PC-3 (cell line): Measurements from ENCODE around the gene FMNL1. TPM values are rescaled to one million over a fixed set of nuclear protein-coding genes. Genes with fewer than 3 reads are reported as not detected.
A peak's percentile ranks its signal among the peaks of the same experiment; 100 is the strongest.

ENCODE experiments used
- ATAC-seq: fragments of 200-7000 bp; cut with Tn5 transposase; 2 replicates; pipeline ENCODE4 v1.9.1; 2020; ENCODE audit warnings: mild to moderate bottlenecking, moderate library complexity
- BruUV-seq: library from RNA; stranded (reverse); fragments of 400-500 nt; replicated peaks from 2 replicates; lab custom pipeline; 2021; lab: Mats Ljungman, UMichigan
- CTCF ChIA-PET: fragments of 300-600 bp; sonication (Branson Sonifier 250); formaldehyde crosslinking; loops from one replicate; lab custom pipeline; 2022; ENCODE audit warnings: antibody characterized with exemption; lab: Charles Lee
- POLR2A ChIA-PET: fragments of 300-600 bp; sonication (Branson Sonifier 250); formaldehyde crosslinking; loops from one replicate; lab custom pipeline; 2022; ENCODE audit warnings: antibody characterized with exemption; ENCODE audit not compliant: unreplicated experiment; lab: Charles Lee
- DNase-seq: peaks from one replicate; pipeline ENCODE4 v3.0.0-alpha.2; 2015
- H2AFZ ChIP-seq: fragments of 300-600 bp; sonication (generic); 2 replicates; pipeline ENCODE4 v1.6.0; 2016; ENCODE audit warnings: antibody characterized with exemption, low read length
- H3F3A ChIP-seq: fragments of 300-600 bp; sonication (generic); one replicate; pipeline ENCODE4 v1.6.0; 2017; ENCODE audit warnings: antibody characterized with exemption, low read length, control low read depth, mild to moderate bottlenecking; ENCODE audit not compliant: unreplicated experiment
- H3K27ac ChIP-seq: fragments of 300-600 bp; sonication (generic); 2 replicates; pipeline ENCODE4 v1.5.1; 2016; ENCODE audit warnings: mild to moderate bottlenecking, low read length
- H3K27me3 ChIP-seq: fragments of 300-600 bp; sonication (generic); 2 replicates; pipeline ENCODE4 v1.6.1; 2016; ENCODE audit warnings: low read length, mixed read lengths
- H3K36me3 ChIP-seq: fragments of 300-600 bp; sonication (generic); 2 replicates; pipeline ENCODE4 v1.6.1; 2016; ENCODE audit warnings: low read depth, mixed run types, low read length, mixed read lengths
- H3K4me1 ChIP-seq: fragments of 300-600 bp; sonication (generic); 2 replicates; pipeline ENCODE4 v1.5.1; 2016; ENCODE audit warnings: low read length; ENCODE audit not compliant: insufficient read depth
- H3K4me2 ChIP-seq: fragments of 300-600 bp; sonication (generic); 2 replicates; pipeline ENCODE4 v1.6.0; 2016; ENCODE audit warnings: low read length
- H3K4me3 ChIP-seq: fragments of 300-600 bp; sonication (generic); 2 replicates; pipeline ENCODE4 v1.5.1; 2016; ENCODE audit warnings: mild to moderate bottlenecking, low read length, mixed read lengths
- H3K79me2 ChIP-seq: fragments of 300-600 bp; sonication (generic); 2 replicates; pipeline ENCODE4 v1.6.1; 2017; ENCODE audit warnings: low read length, mixed read lengths
- H3K9ac ChIP-seq: fragments of 300-600 bp; sonication (generic); 2 replicates; pipeline ENCODE4 v1.6.0; 2016; ENCODE audit warnings: mild to moderate bottlenecking, low read length
- H3K9me2 ChIP-seq: fragments of 300-600 bp; sonication (generic); replicated peaks from 2 replicates; pipeline ENCODE4 v1.6.1; 2016; ENCODE audit warnings: mixed run types, low read length, mixed read lengths
- H3K9me3 ChIP-seq: fragments of 300-600 bp; sonication (generic); 2 replicates; pipeline ENCODE4 v1.6.1; 2016; ENCODE audit warnings: low read length, mixed read lengths
- H4K20me1 ChIP-seq: fragments of 300-600 bp; sonication (generic); 2 replicates; pipeline ENCODE4 v1.6.1; 2016; ENCODE audit warnings: low read length, mixed read lengths
- EZH2 ChIP-seq: fragments of 300-600 bp; sonication (generic); IDR thresholded peaks from one replicate; pipeline ENCODE4 v1.6.1; 2017; ENCODE audit warnings: antibody characterized with exemption, mild to moderate bottlenecking, low read length; ENCODE audit not compliant: unreplicated experiment
- EZH2phosphoT487 ChIP-seq: fragments of 300-600 bp; sonication (generic); IDR thresholded peaks from 2 replicates; pipeline ENCODE4 v1.6.1; 2018; ENCODE audit warnings: mild to moderate bottlenecking, antibody characterized with exemption, low read length, borderline replicate concordance
- intact Hi-C: fragments of 100-400 bp; cut with micrococcal nuclease; formaldehyde crosslinking; loops from 2 replicates; pipeline ENCODE4 v1.9.0; 2023
- total RNA-seq: library from RNA; depleted of rRNA; stranded (reverse); fragments of >200 nt; gene quantifications from 2 replicates; pipeline ENCODE4 v1.2.3, GENCODE V29; 2014
- TF ChIP-seq, protein P1 (sequence below): fragments of 300-600 bp; sonication (generic); conservative IDR thresholded peaks from 2 replicates; pipeline ENCODE4 v1.5.1; 2017; ENCODE audit warnings: antibody characterized with exemption, low read depth, mild to moderate bottlenecking, low read length

FMNL1 gene
- total RNA-seq, 1 experiment from 2014 or later, result 8.2 TPM

DNA sequence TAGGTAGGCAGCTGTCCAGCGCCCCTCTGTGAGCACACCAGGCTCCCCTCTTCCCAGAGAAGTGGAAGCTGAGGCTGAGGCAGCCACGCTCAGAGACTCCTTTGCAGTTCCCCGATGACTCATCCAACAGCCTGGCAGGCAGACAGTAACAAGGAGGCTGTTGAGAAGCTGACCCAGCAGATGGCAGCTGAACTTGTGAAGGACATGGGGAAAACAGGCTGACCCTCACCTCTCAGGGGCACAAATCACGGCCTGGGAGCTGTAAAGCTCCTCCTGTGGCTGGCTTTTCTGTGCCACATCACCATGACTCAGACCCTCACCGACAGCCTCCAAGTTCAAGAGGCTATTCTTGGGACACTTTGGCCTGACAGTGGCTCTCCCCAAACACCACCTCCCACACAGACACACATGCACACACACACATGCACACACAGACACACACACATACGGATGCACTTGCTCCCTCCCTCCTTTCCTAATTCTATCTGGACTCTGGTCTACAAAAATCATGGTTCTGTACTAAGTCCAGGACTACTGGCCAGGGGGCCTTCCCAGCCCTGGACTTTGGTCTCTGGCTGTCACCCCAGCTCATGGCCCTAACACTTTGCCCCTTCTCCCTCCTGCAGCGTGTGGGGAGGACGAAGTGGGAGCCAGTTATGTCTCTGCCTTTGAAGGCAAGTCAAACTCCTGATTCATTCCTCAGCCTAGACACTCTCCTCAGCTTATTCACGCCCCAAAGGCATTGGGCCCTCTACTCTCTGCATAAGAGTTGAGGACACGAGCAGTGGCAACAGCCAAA, 71.9 kb downstream of the FMNL1 start:
- ChIA-PET CTCF (interaction anchor here (0.9 to 1.8 kb wide), 8 partner anchors 16 to 94 kb away, joined by 3 to 8 read pairs (median 4); partner anchors contain the start of gene MAP3K14), POLR2A (interaction anchor here (0.8 kb wide), 1 partner anchor 130 kb away, joined by 4 read pairs; no protein-coding TSS in a partner anchor)
- Histone ChIP-seq H3K27me3 (no peaks in the 10 kb centered on the region), H3K9me2 (no peaks in the 10 kb centered on the region), H4K20me1 (peaks cover 15% of the 10 kb centered on the region), H3K27ac (peak overlapping the region; percentile 72), H3K4me3 (no peak overlapping the region), H3K4me1 (peaks cover 52% of the 10 kb centered on the region), H3K4me2 (peak overlapping the region; percentile 57), H3K9ac (peak overlapping the region; percentile 11; the same call in 1 of the 2 replicates), H2AFZ (no peak overlapping the region), H3K79me2 (peaks cover 81% of the 10 kb centered on the region), H3K9me3 (no peaks in the 10 kb centered on the region), H3F3A (peaks cover 17% of the 10 kb centered on the region), H3K36me3 (peaks cover 39% of the 10 kb centered on the region; the same call in 1 of the 2 replicates)
- TF ChIP-seq, protein P1, sequence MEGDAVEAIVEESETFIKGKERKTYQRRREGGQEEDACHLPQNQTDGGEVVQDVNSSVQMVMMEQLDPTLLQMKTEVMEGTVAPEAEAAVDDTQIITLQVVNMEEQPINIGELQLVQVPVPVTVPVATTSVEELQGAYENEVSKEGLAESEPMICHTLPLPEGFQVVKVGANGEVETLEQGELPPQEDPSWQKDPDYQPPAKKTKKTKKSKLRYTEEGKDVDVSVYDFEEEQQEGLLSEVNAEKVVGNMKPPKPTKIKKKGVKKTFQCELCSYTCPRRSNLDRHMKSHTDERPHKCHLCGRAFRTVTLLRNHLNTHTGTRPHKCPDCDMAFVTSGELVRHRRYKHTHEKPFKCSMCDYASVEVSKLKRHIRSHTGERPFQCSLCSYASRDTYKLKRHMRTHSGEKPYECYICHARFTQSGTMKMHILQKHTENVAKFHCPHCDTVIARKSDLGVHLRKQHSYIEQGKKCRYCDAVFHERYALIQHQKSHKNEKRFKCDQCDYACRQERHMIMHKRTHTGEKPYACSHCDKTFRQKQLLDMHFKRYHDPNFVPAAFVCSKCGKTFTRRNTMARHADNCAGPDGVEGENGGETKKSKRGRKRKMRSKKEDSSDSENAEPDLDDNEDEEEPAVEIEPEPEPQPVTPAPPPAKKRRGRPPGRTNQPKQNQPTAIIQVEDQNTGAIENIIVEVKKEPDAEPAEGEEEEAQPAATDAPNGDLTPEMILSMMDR, result peak; percentile 49
- no peak for TF ChIP-seq EZH2phosphoT487
- DNase-seq, result peak; percentile 90
- no TSS peak for BruUV-seq
- peak; percentile 77 for ATAC-seq
- intact Hi-C loops, result loop anchor here (1.0 to 5.0 kb wide), 2 partner anchors 28 to 94 kb away; no protein-coding TSS in a partner anchor

DNA sequence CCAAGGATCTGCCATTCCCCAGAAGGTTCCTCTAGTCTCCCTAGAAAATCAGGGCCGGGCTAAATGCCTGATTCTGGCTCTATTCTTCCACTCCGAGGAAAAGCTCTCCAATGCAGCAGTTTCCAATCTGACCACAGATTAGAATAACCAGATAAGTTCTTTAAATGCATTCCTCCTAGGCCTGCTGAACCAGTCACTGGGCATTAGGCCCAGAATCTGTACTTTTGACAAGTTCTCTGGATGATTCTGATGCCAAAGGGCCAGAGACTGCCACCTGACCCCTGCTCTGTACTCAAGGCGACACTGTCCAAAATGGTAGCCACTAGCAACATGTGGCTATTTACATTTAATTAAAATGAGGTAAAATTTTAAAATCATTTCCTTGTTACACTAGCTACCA, 72.8 kb downstream of the FMNL1 start:
- H3K9ac ChIP-seq, result no peak overlapping the region; the same call in 1 of the 2 replicates
- peaks cover 17% of the 10 kb centered on the region for H3F3A ChIP-seq
- no peaks in the 10 kb centered on the region for H3K27me3 ChIP-seq
- H4K20me1 ChIP-seq, result peaks cover 15% of the 10 kb centered on the region
- H3K4me3 ChIP-seq, result no peak overlapping the region
- peaks cover 32% of the 10 kb centered on the region; the same call in 1 of the 2 replicates for H3K36me3 ChIP-seq
- no peaks in the 10 kb centered on the region for H3K9me2 ChIP-seq
- H3K79me2 ChIP-seq, result peaks cover 90% of the 10 kb centered on the region
- DNase-seq (peak; percentile 93), ATAC-seq (peak; percentile 48)
- no peak overlapping the region for H2AFZ ChIP-seq
- no TSS peak for BruUV-seq
- peak overlapping the region; percentile 57 for H3K4me2 ChIP-seq
- peak overlapping the region; percentile 72 for H3K27ac ChIP-seq
- intact Hi-C loops, result loop anchor here (1.0 to 5.0 kb wide), 2 partner anchors 27 to 93 kb away; no protein-coding TSS in a partner anchor
- POLR2A ChIA-PET, result interaction anchor here (0.9 kb wide), 1 partner anchor 18 kb away, joined by 3 read pairs; no protein-coding TSS in a partner anchor
- TF ChIP-seq EZH2phosphoT487, result no peak
- TF ChIP-seq EZH2, result no peak
- TF ChIP-seq, protein P1, result no peak
- CTCF ChIA-PET, result interaction anchor here (0.7 to 1.8 kb wide), 4 partner anchors 17 to 22 kb away, joined by 3 to 6 read pairs (median 4); partner anchors contain the start of gene MAP3K14
- H3K4me1 ChIP-seq, result peaks cover 61% of the 10 kb centered on the region
- no peaks in the 10 kb centered on the region for H3K9me3 ChIP-seq
